Mucosa of gallbladder (tissue), 1 donor: ENCODE data around the gene KANSL1. TPM values are rescaled to one million over a fixed set of nuclear protein-coding genes. Genes with fewer than 3 reads are reported as not detected.

Experiments
- DNase-seq: peaks from one replicate; pipeline ENCODE4 v3.0.0-alpha.2; 2020; ENCODE audit warnings: low spot score
- total RNA-seq: library from RNA; stranded (reverse); gene quantifications from one replicate; pipeline ENCODE4 v1.2.1, GENCODE V29; 2021
- donor health status: DM: no; HTN: no; CAD: no.

Gene KANSL1
- total RNA-seq, 1 donor from 2014 or later, result 88.1 TPM

DNA sequence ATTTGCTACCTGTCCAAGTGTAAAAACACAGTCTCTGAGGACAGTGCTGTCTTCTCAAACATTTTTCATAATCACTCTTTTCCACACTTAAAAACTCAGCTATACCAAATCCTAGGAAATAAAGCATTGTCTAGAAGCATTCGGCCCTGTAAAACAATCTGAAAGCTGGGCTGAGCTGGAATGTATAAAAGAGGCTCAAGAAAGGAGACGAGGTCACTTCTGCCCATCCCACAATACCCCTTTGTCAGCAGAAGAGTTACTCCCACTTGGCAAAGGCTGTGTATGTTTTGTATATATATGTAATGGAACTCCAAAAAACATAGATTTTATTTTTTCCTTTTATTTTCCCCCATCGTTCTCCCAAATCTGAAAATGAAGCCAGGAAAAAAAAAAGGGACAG, 150.3 kb downstream of the KANSL1 start:
- DNase-seq, result no peak

DNA sequence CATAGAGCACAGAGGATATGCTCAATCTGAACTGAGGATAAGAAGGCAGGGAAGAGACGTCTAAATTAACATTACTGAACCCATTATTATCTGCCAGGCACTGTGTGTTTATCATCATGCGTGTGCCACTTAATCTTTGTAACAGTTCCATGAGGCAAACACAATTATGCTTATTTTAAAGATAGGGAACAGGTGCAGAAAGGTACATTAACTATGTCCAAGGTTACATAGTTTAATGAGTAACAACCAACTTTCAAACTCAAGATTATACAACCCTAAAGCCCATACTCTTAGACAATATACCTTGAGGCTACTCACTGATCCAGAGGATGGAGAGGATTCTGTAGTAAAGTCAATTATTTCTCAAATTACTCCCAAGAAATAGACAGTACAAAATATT, 151.0 kb downstream of the KANSL1 start:
- DNase-seq, result no peak

DNA sequence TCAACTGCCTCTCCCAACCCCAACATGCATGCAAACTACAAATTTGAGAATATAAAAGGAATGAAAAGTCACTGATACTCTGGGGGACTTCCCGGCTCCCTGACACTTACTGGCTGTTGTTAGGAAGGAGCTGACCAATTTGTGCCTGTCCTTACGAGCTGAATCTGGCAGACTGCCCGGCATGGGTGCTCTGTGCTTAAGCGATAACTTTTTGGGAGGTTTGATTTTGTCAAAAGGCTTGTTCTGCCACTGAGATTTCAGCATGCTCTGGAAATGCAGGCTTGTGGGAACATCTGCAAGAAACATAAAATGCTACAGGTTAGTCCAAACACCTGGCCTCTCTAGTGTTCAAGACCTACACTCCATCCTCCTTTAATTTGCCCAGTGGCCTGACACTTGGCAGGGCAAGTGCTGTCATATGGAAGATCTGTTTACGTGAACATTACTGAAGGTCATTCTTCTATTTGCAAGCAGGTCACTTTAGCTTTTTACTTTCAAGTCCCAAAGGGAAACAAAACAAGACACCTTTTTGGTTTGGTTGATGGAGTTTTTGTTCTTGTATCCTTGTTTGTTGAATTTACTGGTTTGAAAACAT, 153.5 kb downstream of the KANSL1 start:
- no peak for DNase-seq

DNA sequence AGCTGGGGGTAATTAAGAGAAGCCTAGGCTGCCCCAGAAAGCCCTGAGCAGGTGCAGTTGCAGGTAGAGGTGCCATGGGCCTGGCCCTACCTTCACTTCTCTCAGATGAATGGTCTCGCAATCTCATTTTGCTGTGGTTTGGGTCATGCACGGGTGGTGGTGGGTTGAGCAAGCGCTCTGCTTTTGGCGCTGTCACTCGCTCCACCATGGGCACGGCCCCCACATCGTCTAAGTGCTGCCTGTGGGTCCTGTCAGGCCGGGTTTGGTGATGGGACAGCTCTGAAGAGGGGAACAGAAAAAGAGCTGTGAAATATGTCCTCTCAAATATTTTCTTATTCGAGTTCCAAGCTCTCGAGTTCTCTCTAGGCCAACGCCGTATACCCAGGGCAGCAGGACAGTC, 154.3 kb downstream of the KANSL1 start:
- no peak for DNase-seq

DNA sequence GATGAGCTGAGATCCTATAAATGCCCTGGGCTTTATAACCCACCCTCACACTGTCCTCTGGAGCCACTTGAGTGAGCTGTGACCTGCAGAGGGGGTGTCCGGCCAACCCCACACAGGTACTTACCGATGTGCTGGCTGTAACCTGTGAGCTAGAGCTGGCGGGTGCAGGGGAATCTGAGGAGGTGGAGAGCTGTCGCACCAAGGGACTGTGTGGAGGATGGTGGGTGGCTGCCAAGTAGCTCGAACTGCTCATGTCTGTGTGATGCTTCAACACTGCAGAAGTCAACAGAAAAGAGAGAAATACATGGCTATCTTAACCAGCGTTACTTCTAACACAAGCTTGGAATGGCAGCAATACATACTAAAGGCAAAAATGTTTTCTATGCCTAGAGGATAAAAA, 154.8 kb downstream of the KANSL1 start:
- no peak for DNase-seq

DNA sequence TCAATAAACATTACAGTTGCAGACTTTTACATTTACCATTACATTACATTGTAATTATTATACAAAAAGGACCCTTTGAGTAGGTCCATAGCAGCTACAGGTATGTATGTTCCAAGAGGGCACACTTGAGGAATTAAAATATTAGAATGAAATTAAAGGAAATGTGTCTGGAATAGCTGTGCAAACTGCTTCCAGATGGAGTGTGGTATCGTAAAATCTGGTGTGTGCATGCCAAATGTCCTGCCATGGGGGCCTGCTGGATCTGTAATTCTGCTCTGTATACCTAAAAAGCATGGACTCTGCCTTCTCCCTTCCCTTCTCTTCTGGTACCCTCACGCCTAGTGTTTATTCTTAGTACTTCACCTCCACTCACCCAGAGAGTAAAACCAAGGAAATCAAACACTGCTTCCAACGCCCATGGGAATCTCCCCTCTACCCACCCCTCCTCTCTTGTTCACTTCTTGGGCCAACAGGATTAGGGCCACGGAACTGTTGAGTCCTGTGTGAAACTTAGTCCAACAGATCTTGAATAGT, 155.4 kb downstream of the KANSL1 start:
- DNase-seq, result no peak

DNA sequence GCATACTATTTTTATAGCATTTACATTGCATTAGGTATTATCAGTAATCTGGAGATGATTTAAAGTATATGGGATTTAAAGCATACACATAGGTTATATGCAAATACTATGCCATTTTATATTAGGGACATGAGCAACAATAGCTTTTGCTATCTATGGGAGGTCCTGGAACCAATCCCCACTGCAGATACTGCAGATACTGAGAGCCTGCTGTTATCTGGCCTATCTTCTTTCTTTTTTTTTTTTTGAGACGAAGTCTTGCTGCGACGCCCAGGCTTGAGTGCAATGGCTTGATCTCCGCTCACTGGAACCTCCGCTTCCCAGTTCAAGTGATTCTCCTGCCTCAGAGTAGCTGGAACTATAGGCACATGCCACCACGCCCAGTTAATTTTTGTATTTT, 156.7 kb downstream of the KANSL1 start:
- no peak for DNase-seq

DNA sequence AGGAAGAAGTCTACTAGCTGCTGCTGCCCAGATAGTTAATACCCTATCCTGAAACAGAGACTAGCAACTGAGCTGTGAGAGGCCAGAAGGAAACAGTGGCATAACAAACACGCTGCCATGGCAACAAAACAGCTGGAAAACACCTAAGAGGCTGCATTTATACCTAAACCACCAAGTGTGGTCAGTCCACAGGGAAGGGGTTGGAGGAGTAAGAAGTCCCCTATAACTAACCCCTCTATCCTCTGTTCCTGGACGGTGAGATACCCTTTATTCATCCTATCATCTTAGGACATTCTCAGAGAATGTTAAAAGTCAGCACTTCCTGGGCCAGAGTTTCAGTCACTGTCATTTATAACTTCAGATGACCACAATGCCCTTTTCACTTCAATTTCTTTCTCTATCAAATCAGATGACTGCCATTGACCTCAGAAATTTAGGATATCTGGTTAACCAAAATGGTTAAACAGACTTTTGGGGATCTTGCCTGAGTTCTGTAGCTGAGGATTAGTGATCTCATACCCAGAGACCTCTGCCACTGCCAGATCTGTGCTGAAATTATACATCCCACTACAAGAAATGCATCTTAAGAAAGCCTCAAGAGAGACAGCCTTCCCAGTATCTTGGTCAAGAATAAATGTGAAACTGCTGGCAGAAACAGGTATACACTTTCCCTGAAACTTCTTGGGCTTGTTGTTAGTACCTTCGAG, 158.0 kb downstream of the KANSL1 start:
- DNase-seq, result no peak

DNA sequence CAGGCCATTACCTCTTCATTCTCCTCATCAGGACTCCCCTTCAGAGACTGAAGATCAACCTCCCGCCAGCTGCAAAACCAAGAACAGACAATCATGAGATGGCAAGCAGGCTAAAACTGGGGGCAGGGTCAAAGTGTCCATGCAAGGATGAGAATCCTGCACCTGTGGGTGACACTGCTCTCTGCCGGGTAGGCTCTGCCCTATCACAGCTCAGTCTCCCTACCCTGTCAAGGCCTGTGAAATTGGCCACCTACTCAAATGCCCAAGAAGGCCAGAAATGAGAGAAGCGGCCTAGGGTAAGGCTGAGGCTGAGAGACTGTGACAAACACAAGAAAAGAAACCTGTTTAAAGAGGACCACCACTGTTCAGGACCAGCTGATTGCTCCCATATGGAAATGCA, 159.8 kb downstream of the KANSL1 start:
- no peak for DNase-seq

DNA sequence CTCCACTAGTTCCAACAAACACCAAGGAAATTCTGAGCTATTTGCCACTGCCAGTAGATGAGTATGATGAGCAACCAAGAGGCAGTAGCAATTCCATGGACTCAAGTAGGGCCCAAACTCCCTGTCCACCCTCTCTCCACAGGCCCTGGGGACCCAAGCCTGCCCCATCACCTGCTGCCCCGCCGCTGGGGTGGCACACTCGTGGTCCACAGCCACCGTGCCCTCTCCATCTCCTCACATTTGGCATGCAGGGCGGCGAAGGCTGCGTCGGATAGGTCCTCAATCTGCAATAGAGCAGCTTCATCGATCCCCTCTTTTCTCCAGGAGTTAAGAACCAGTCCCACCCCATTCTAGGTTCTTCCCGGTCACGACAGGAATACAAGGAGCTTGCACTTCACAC, 160.3 kb downstream of the KANSL1 start:
- DNase-seq, result no peak

DNA sequence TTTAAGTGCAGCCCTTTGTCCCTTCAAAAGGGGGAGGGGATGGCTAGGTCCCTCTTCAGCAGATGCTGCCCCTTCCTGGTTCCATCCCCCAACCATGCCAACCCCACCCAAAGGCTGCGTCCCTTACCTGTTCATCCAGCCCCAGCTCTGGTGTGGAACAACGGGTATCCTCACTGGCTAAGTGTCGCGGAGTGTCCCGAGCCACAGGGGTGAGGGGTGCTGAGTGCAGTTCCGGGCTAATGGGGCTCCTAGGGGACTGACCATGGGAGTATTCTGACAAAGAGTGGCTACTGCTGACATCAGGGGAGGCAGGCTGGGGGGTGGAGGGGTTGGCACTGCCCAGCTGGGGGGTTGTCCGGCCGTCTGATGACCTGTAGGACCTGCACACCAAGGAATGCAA, 161.3 kb downstream of the KANSL1 start:
- DNase-seq, result no peak

DNA sequence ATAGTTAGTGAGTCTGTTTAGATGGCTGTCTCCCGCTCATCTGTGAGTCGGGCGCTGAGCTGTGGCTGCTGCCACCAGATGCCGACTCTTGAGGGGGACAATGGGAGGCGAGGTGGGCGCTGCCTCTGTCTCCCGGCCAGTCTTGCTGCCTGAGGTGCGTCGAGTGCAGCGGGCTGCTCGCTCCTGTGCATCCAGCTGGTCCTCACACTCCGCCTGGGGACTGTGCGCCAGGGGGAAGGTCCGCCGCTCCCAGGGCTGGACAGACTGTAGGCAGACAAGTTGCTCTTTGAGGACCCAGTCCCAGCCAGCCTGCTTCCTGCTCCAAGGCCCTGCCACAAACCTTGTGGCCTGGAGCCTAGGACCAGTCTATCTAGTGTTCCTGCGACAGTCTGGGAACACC, 161.8 kb downstream of the KANSL1 start:
- no peak for DNase-seq

DNA sequence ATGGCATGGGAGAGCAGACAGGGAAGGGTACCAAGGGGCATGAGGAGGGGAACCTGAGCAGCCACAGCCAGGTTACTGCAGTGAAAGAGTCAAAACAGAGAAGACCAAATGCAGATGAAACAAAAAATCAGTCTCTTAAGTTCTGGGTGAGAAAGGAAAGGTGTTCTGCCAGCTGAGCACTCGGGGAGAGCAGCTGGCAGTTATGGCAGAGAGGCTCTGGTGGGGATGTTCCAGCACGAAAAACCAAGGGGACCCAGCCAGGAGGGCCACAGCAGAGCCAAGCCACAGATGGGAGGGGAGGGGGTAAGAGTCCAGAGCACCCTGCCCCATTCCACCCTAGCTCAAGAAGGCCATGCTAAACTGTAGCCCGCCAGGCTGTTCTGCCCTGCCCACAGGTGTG, 162.5 kb downstream of the KANSL1 start:
- no peak for DNase-seq

DNA sequence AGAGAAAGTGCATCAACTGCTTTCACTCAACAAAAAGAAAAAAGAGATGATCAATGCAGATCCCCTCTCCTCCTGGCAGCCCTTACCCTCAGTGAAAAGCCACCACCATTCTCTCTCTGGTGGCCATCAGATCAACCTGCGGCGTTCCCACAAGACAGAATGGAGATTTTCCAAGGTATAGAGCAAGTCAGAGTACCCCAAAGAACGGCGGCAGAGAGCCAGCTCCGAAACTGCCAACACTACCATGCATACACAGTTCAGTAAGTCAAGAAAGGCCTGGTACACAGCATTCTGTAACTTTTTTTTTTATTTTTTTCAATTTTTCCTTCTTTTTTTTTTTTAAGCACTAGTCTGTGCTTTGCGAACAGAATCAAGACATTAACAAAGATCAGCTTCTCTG, 163.6 kb downstream of the KANSL1 start:
- DNase-seq, result no peak

DNA sequence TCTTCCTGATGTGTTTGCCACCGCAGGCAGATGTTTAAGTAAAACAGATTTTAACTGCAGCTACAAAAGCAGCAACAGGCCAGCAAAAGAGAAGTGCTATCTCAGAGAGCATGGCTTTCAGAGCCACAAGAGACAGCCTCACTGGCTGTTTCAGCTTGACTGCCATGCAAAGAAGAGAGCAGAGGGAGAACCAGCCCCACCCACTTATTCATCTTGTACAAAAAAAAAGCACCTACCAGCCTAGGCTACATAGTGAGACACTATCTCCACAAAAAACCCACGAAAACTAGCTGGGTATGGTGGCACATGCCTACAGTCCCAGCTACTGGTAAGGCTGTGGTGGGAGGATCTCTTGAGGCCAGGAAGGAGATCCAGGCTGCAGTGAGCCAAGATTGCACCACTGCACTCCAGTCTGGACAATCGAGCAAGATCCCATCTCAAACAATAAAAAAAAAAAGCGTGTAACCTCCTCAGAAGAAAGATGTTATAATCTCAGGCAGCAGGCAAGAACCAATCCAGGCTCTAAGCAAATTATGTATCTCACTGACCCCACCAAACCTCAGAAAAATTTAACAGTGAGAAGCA, 164.2 kb downstream of the KANSL1 start:
- DNase-seq, result no peak

DNA sequence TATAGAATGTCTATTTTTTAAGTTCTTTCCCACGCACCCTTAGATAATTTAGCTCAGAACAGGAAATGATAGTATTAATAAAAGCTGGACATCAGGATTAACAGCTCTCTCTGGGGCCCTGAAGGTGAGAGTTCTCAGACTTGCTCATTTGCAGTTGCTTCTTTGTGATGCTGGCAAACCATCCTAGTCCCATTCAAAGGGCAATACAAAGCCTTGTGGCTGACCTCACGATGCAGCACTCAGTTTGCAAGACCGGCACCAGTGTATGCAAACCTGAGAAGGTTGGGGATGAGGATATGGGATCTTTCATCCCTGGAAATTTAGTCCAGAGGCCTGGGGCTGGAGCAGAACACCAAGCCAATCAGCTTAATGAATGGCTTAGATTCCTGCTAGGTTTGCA, 164.9 kb downstream of the KANSL1 start:
- DNase-seq, result no peak

DNA sequence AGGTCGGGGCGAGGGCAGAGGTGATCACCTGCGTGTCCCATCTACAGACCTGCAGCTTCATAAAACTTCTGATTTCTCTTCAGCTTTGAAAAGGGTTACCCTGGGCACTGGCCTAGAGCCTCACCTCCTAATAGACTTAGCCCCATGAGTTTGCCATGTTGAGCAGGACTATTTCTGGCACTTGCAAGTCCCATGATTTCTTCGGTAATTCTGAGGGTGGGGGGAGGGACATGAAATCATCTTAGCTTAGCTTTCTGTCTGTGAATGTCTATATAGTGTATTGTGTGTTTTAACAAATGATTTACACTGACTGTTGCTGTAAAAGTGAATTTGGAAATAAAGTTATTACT, 165.3 kb downstream of the KANSL1 start:
- no peak for DNase-seq

DNA sequence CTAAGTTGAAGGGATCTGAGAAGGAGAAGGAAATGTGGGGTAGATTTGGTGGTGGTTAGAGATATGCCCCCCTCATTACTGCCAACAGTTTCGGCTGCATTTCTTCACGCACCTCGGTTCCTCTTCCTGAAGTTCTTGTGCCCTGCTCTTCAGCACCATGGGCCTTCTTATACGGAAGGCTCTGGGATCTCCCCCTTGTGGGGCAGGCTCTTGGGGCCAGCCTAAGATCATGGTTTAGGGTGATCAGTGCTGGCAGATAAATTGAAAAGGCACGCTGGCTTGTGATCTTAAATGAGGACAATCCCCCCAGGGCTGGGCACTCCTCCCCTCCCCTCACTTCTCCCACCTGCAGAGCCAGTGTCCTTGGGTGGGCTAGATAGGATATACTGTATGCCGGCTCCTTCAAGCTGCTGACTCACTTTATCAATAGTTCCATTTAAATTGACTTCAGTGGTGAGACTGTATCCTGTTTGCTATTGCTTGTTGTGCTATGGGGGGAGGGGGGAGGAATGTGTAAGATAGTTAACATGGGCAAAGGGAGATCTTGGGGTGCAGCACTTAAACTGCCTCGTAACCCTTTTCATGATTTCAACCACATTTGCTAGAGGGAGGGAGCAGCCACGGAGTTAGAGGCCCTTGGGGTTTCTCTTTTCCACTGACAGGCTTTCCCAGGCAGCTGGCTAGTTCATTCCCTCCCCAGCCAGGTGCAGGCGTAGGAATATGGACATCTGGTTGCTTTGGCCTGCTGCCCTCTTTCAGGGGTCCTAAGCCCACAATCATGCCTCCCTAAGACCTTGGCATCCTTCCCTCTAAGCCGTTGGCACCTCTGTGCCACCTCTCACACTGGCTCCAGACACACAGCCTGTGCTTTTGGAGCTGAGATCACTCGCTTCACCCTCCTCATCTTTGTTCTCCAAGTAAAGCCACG, 165.9 kb downstream of the KANSL1 start:
- DNase-seq, result no peak

DNA sequence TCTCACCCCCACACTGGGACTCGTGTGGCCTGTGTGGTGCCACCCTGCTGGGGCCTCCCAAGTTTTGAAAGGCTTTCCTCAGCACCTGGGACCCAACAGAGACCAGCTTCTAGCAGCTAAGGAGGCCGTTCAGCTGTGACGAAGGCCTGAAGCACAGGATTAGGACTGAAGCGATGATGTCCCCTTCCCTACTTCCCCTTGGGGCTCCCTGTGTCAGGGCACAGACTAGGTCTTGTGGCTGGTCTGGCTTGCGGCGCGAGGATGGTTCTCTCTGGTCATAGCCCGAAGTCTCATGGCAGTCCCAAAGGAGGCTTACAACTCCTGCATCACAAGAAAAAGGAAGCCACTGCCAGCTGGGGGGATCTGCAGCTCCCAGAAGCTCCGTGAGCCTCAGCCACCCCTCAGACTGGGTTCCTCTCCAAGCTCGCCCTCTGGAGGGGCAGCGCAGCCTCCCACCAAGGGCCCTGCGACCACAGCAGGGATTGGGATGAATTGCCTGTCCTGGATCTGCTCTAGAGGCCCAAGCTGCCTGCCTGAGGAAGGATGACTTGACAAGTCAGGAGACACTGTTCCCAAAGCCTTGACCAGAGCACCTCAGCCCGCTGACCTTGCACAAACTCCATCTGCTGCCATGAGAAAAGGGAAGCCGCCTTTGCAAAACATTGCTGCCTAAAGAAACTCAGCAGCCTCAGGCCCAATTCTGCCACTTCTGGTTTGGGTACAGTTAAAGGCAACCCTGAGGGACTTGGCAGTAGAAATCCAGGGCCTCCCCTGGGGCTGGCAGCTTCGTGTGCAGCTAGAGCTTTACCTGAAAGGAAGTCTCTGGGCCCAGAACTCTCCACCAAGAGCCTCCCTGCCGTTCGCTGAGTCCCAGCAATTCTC, 166.8 kb downstream of the KANSL1 start:
- peak; percentile 23 for DNase-seq

DNA sequence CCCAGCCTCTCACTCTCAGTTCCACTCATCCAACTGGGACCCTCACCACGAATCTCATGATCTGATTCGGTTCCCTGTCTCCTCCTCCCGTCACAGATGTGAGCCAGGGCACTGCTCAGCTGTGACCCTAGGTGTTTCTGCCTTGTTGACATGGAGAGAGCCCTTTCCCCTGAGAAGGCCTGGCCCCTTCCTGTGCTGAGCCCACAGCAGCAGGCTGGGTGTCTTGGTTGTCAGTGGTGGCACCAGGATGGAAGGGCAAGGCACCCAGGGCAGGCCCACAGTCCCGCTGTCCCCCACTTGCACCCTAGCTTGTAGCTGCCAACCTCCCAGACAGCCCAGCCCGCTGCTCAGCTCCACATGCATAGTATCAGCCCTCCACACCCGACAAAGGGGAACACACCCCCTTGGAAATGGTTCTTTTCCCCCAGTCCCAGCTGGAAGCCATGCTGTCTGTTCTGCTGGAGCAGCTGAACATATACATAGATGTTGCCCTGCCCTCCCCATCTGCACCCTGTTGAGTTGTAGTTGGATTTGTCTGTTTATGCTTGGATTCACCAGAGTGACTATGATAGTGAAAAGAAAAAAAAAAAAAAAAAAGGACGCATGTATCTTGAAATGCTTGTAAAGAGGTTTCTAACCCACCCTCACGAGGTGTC, 167.6 kb downstream of the KANSL1 start:
- DNase-seq, result no peak

DNA sequence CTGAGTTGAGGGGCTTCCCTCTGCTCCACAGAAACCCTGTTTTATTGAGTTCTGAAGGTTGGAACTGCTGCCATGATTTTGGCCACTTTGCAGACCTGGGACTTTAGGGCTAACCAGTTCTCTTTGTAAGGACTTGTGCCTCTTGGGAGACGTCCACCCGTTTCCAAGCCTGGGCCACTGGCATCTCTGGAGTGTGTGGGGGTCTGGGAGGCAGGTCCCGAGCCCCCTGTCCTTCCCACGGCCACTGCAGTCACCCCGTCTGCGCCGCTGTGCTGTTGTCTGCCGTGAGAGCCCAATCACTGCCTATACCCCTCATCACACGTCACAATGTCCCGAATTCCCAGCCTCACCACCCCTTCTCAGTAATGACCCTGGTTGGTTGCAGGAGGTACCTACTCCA, 168.2 kb downstream of the KANSL1 start:
- DNase-seq, result no peak
